ENCODE data around the gene GPATCH2.

Gene GPATCH2

DNA sequence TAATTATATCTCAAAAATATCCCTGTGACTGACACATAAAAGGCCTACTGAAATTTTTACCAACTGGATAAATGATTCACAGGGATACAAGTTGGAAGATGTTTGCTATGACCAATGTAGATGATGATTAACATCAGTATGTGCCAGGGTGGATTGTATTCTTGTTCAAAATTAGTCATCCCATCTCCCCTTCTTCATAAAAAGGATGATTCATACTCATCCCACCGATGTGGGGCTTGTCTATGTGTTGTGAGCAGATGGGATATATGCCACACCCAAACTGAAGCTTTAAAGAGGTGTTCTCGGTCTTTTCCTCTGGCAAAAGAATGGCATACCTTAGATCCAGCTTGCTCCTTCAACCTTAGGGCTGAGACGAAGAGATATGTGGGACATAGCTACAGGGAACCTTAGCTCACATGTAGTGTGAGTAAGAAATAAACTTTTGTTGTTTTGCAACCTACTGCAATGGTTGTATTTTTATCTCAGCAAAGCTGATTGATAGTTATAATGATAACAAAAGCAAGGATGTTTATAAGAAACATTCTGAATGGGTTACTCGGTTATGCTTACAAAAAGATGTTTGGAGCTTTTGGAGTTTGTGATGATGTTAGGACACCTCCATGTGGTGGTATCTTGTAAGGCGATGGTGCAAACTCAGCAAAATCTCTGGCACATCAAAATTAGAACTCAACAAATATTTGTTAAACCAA is 29.6 kb upstream of the GPATCH2 start:
- H3K9me3 ChIP-seq, result no peaks in the 10 kb centered on the region
- no peak overlapping the region for H3K27ac ChIP-seq
- no peaks in the 10 kb centered on the region for H3K4me1 ChIP-seq (ENCODE audit: control insufficient read depth in 1 of 2, insufficient read depth in 1 of 2, low read depth in 1 of 2, low read length in 1 of 2)
- no peaks in the 10 kb centered on the region for H3K27me3 ChIP-seq
- TF ChIP-seq, protein P1, sequence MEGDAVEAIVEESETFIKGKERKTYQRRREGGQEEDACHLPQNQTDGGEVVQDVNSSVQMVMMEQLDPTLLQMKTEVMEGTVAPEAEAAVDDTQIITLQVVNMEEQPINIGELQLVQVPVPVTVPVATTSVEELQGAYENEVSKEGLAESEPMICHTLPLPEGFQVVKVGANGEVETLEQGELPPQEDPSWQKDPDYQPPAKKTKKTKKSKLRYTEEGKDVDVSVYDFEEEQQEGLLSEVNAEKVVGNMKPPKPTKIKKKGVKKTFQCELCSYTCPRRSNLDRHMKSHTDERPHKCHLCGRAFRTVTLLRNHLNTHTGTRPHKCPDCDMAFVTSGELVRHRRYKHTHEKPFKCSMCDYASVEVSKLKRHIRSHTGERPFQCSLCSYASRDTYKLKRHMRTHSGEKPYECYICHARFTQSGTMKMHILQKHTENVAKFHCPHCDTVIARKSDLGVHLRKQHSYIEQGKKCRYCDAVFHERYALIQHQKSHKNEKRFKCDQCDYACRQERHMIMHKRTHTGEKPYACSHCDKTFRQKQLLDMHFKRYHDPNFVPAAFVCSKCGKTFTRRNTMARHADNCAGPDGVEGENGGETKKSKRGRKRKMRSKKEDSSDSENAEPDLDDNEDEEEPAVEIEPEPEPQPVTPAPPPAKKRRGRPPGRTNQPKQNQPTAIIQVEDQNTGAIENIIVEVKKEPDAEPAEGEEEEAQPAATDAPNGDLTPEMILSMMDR (IDR thresholded peaks at IDR 0.05), result no peak
- H3K4me3 ChIP-seq (ENCODE audit: low read depth in 1 of 2, low read length in 1 of 2), result no peak overlapping the region
- H3K36me3 ChIP-seq, result no peaks in the 10 kb centered on the region

DNA sequence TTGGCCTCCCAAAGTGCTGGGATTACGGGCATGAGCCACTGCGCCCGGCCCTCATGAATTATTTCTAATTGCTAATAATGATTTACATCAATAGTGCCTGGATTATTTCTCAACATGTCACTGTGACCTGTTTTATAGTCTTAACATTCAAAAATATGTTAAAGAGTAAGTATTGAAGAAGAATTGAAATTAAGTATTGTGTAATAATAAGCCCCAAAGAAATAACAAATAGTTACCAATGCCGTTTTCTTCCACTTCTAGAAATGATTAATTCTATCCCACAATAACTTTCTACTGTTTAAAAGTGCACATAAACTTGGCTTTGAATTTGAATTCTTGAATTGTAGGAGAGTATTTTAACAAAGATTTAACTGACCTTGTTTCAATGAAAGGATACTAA is 19.8 kb upstream of the GPATCH2 start:
- Histone ChIP-seq H3K27me3 (no peaks in the 10 kb centered on the region), H3K27ac (no peak overlapping the region), H3K4me1 (ENCODE audit: control insufficient read depth in 1 of 2, insufficient read depth in 1 of 2, low read depth in 1 of 2, low read length in 1 of 2) (no peaks in the 10 kb centered on the region), H3K4me3 (ENCODE audit: low read depth in 1 of 2, low read length in 1 of 2) (no peak overlapping the region), H3K9me3 (no peaks in the 10 kb centered on the region), H3K36me3 (no peaks in the 10 kb centered on the region)
- TF ChIP-seq, protein P1 (IDR thresholded peaks at IDR 0.05), result no peak

DNA sequence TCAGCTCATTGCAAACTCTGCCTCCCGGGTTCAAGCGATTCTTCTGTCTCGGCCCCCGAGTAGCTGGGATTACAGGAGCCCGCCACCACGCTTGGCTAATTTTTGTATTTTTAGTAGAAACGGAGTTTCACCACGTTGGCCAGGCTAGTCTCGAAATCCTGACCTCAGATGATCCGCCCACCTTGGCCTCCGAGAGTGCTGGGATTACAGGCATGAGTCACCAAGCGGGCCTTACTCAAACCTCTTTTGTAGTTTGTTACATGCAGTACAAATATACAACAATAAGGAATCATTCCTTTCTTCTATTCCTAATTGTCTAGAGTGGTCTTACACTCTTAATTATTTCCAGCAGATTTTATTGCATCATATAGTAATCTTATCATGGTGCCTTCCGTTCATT is 16.9 kb upstream of the GPATCH2 start:
- H3K9me3 ChIP-seq, result no peaks in the 10 kb centered on the region
- H3K4me3 ChIP-seq (ENCODE audit: low read depth in 1 of 2, low read length in 1 of 2), result no peak overlapping the region
- H3K36me3 ChIP-seq, result no peaks in the 10 kb centered on the region
- TF ChIP-seq, protein P1 (IDR thresholded peaks at IDR 0.05), result no peak
- H3K27ac ChIP-seq, result no peak overlapping the region
- no peaks in the 10 kb centered on the region for H3K4me1 ChIP-seq (ENCODE audit: control insufficient read depth in 1 of 2, insufficient read depth in 1 of 2, low read depth in 1 of 2, low read length in 1 of 2)
- H3K27me3 ChIP-seq, result no peaks in the 10 kb centered on the region

DNA sequence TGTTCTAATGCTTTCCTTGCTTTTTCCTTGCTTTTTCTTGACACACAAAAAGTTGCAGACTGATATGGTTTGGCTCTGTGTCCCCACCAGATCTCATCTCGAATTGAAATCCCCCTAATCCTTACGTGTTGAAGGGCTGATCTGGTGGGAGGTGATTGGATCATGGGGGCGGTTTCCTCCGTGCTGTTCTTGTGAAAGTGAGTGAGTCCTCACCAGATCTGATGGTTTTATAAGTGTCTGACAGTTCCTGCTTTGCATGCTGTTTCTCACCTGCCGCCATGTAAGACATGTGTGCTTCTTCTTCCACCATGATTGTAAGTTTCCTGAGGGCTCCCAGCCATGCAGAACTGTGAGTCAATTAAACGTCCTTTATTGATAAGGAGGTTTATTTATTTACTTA is 11.6 kb upstream of the GPATCH2 start:
- H3K4me3 ChIP-seq (ENCODE audit: low read depth in 1 of 2, low read length in 1 of 2), result no peak overlapping the region
- no peaks in the 10 kb centered on the region for H3K4me1 ChIP-seq (ENCODE audit: control insufficient read depth in 1 of 2, insufficient read depth in 1 of 2, low read depth in 1 of 2, low read length in 1 of 2)

DNA sequence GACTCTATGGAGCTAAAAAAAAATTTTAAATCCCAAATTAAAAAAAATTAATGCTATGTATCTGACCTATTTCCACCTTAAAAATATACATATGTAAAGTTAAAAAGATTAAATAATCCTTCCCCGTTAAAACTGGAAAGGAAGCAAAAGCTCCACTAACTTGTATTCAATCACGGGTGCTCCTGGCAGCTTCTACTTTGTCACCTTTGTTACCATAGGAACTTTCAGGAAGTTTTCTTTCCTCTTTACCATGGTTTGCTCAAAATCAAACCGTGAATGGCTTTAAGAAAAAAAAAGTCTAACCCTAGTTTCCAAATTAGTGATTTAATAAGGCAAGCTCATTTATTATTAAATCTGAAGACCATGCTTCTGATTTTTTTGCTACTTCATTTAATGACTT is 3.5 kb downstream of the GPATCH2 start:
- Histone ChIP-seq H3K4me3 (ENCODE audit: low read depth in 1 of 2, low read length in 1 of 2) (no peak overlapping the region), H3K4me1 (ENCODE audit: control insufficient read depth in 1 of 2, insufficient read depth in 1 of 2, low read depth in 1 of 2, low read length in 1 of 2) (peaks cover 0 to 15% of the 10 kb centered on the region in 2 experiments), H3K27ac (no peak overlapping the region)

More for the DNA sequence above, 11.6 kb upstream of the GPATCH2 start:
- no peaks in the 10 kb centered on the region for H3K36me3 ChIP-seq
- H3K9me3 ChIP-seq, result no peaks in the 10 kb centered on the region
- peaks cover 11% of the 10 kb centered on the region for H3K27me3 ChIP-seq
- H3K27ac ChIP-seq, result no peak overlapping the region
- TF ChIP-seq, protein P1 (IDR thresholded peaks at IDR 0.05), result no peak

More for the DNA sequence above, 3.5 kb downstream of the GPATCH2 start:
- H3K27me3 ChIP-seq, result peaks cover 3% of the 10 kb centered on the region
- TF ChIP-seq, protein P1 (IDR thresholded peaks at IDR 0.05), result no peak
- no peaks in the 10 kb centered on the region for H3K9me3 ChIP-seq
- no peaks in the 10 kb centered on the region for H3K36me3 ChIP-seq
